ENCODE data around the gene ARHGEF19.
"Not testable (repeated sequence)": the region's sequence is repeated elsewhere in the genome, so short reads cannot be mapped to it uniquely, and the experiment has no call there.

ARHGEF19 gene

GRCh38 chr1:16232316-16232710 lies 19.9 kb upstream of the ARHGEF19 start:
- H3K4me1 ChIP-seq (ENCODE audit: control insufficient read depth, insufficient read depth, low read length) = peaks cover 13% of the 10 kb centered on the region
- H3K4me3 ChIP-seq (ENCODE audit: low read length in 2 of 2) = no peak overlapping the region
- H3K9me3 ChIP-seq (ENCODE audit: control insufficient read depth in 2 of 2, low read length in 2 of 2) = peaks cover 0 to 3% of the 10 kb centered on the region in 2 donors
- H3K27ac ChIP-seq (ENCODE audit: low read length) = no peak overlapping the region
- H3K27me3 ChIP-seq (ENCODE audit: control insufficient read depth in 1 of 2, insufficient read depth in 2 of 2, low read length in 2 of 2) = peaks cover 9 to 10% of the 10 kb centered on the region in 2 donors
- no peaks in the 10 kb centered on the region for H3K36me3 ChIP-seq (ENCODE audit: control insufficient read depth in 2 of 2, insufficient read depth in 2 of 2, low read length in 2 of 2)
- no peak overlapping the region for H3K9ac ChIP-seq (ENCODE audit: low read length in 2 of 2)

- H3K27ac ChIP-seq (ENCODE audit: low read length) = no peak overlapping the region
- no peak overlapping the region for H3K4me3 ChIP-seq (ENCODE audit: low read length in 2 of 2)
- H3K4me1 ChIP-seq (ENCODE audit: control insufficient read depth, insufficient read depth, low read length) = peaks cover 8% of the 10 kb centered on the region
- H3K9ac ChIP-seq (ENCODE audit: low read length in 2 of 2) = no peak overlapping the region
- H3K9me3 ChIP-seq (ENCODE audit: control insufficient read depth in 2 of 2, low read length in 2 of 2) = peaks cover 0 to 3% of the 10 kb centered on the region in 2 donors
- peaks cover 12 to 17% of the 10 kb centered on the region in 2 donors for H3K27me3 ChIP-seq (ENCODE audit: control insufficient read depth in 1 of 2, insufficient read depth in 2 of 2, low read length in 2 of 2)
- H3K36me3 ChIP-seq (ENCODE audit: control insufficient read depth in 2 of 2, insufficient read depth in 2 of 2, low read length in 2 of 2) = no peaks in the 10 kb centered on the region
These were observed 19.2 kb upstream of the ARHGEF19 start for GRCh38 chr1:16231331-16232315.

- H3K27me3 ChIP-seq (ENCODE audit: control insufficient read depth in 1 of 2, insufficient read depth in 2 of 2, low read length in 2 of 2) = peaks cover 16 to 25% of the 10 kb centered on the region in 2 donors
- no peaks in the 10 kb centered on the region for H3K36me3 ChIP-seq (ENCODE audit: control insufficient read depth in 2 of 2, insufficient read depth in 2 of 2, low read length in 2 of 2)
- no peak overlapping the region for H3K27ac ChIP-seq (ENCODE audit: low read length)
- no peak overlapping the region for H3K4me3 ChIP-seq (ENCODE audit: low read length in 2 of 2)
- H3K9ac ChIP-seq (ENCODE audit: low read length in 2 of 2) = no peak overlapping the region
- H3K4me1 ChIP-seq (ENCODE audit: control insufficient read depth, insufficient read depth, low read length) = no peaks in the 10 kb centered on the region
- H3K9me3 ChIP-seq (ENCODE audit: control insufficient read depth in 2 of 2, low read length in 2 of 2) = peaks cover 0 to 3% of the 10 kb centered on the region in 2 donors
These were observed 18.3 kb upstream of the ARHGEF19 start for GRCh38 chr1:16230744-16231143.

GRCh38 chr1:16229976-16230740 lies 17.7 kb upstream of the ARHGEF19 start:
- H3K9ac ChIP-seq (ENCODE audit: low read length in 2 of 2) = no peak overlapping the region
- no peaks in the 10 kb centered on the region for H3K4me1 ChIP-seq (ENCODE audit: control insufficient read depth, insufficient read depth, low read length)
- H3K27ac ChIP-seq (ENCODE audit: low read length) = no peak overlapping the region
- no peaks in the 10 kb centered on the region for H3K36me3 ChIP-seq (ENCODE audit: control insufficient read depth in 2 of 2, insufficient read depth in 2 of 2, low read length in 2 of 2)
- peaks cover 0 to 3% of the 10 kb centered on the region in 2 donors for H3K9me3 ChIP-seq (ENCODE audit: control insufficient read depth in 2 of 2, low read length in 2 of 2)
- peaks cover 16 to 27% of the 10 kb centered on the region in 2 donors for H3K27me3 ChIP-seq (ENCODE audit: control insufficient read depth in 1 of 2, insufficient read depth in 2 of 2, low read length in 2 of 2)
- no peak overlapping the region for H3K4me3 ChIP-seq (ENCODE audit: low read length in 2 of 2)

DNA sequence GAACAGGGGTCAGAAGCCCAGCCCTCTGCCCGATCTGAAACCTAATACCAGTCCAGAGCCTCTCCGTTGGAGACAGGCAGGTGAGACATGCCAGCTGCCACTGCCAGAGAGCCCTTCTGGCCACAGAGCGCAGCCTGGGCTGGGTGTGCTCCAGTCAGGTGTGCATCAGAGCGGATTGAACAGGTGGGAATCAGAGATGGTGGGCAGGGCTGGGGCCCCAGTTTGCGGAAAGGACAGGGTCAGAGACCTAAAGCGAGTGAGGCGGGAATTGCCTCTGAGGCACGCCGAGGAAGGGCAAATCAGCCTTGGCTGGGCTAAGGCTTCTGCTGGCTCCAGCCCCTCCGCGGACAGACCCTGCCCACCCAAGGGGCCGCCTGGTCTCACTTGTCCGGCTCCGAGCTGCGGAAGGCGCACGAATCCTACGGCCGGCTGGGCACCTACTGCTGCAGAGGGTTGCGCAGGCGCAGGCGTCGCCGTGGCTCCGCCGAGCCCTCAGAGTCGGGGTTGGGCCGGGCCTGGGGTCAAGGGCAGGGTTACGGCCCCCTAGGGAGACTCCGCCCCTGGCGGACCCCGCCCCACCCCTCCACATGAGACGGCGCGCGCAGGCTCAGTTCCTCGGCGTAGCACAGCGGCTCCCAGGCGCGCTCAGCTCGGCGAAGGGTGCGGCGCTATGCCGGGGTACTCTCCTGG lies 14.2 kb upstream of the ARHGEF19 start:
- no peak overlapping the region for H3K27ac ChIP-seq (ENCODE audit: low read length)
- no peaks in the 10 kb centered on the region for H3K4me1 ChIP-seq (ENCODE audit: control insufficient read depth, insufficient read depth, low read length)
- H3K9me3 ChIP-seq (ENCODE audit: control insufficient read depth in 2 of 2, low read length in 2 of 2) = peaks cover 0 to 3% of the 10 kb centered on the region in 2 donors
- peak overlapping the region in 1 of 2 donors; percentile 44 for H3K4me3 ChIP-seq (ENCODE audit: low read length in 2 of 2)
- no peaks in the 10 kb centered on the region for H3K36me3 ChIP-seq (ENCODE audit: control insufficient read depth in 2 of 2, insufficient read depth in 2 of 2, low read length in 2 of 2)
- H3K9ac ChIP-seq (ENCODE audit: low read length in 2 of 2) = no peak overlapping the region
- H3K27me3 ChIP-seq (ENCODE audit: control insufficient read depth in 1 of 2, insufficient read depth in 2 of 2, low read length in 2 of 2) = peaks cover 16 to 27% of the 10 kb centered on the region in 2 donors

DNA sequence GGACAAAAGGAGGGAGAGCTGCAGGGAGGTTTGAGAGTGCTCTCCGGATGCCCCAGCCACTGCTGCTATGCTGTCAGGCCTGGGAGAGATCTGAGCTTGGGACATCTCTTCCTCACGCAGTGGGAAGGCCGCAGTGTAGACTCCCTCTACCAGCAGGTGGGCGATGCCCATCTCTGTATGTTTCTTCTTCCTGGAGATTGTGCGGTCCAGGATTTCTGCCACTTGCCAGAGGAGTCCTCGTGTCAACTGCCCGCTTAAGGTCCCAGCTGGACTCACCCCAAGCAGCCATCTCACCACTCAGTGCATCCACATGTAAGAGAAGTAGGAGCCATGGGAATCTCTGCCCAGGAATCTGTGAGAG lies 13.7 kb upstream of the ARHGEF19 start:
- Histone ChIP-seq H3K4me3 (ENCODE audit: low read length in 2 of 2) (no peak overlapping the region), H3K9me3 (ENCODE audit: control insufficient read depth in 2 of 2, low read length in 2 of 2) (peaks cover 0 to 3% of the 10 kb centered on the region in 2 donors), H3K27ac (ENCODE audit: low read length) (no peak overlapping the region), H3K4me1 (ENCODE audit: control insufficient read depth, insufficient read depth, low read length) (no peaks in the 10 kb centered on the region), H3K27me3 (ENCODE audit: control insufficient read depth in 1 of 2, insufficient read depth in 2 of 2, low read length in 2 of 2) (peaks cover 16 to 27% of the 10 kb centered on the region in 2 donors), H3K36me3 (ENCODE audit: control insufficient read depth in 2 of 2, insufficient read depth in 2 of 2, low read length in 2 of 2) (no peaks in the 10 kb centered on the region), H3K9ac (ENCODE audit: low read length in 2 of 2) (no peak overlapping the region)

DNA sequence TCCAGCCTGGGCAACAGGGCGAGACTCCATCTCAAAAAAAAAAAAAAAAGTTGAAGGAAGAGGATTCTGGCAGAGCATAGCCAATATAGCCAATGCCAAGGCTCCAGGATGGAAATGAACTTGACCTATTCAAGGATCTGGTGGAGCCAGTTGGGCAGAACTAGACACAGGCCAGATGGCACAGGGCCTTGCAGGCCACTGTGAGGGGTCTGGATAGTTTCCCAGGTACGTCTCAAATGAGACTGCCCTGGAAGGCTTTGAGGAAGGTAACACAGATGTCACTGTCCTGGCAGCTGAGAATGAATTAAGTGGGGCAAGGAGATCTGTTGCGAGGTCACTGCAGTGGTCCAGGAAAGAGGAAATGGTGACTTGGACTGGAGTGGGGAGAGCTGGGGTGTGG lies 12.0 kb upstream of the ARHGEF19 start:
- Histone ChIP-seq H3K9ac (ENCODE audit: low read length in 2 of 2) (no peak overlapping the region), H3K27me3 (ENCODE audit: control insufficient read depth in 1 of 2, insufficient read depth in 2 of 2, low read length in 2 of 2) (peaks cover 16 to 27% of the 10 kb centered on the region in 2 donors), H3K27ac (ENCODE audit: low read length) (no peak overlapping the region), H3K9me3 (ENCODE audit: control insufficient read depth in 2 of 2, low read length in 2 of 2) (peaks cover 0 to 3% of the 10 kb centered on the region in 2 donors), H3K36me3 (ENCODE audit: control insufficient read depth in 2 of 2, insufficient read depth in 2 of 2, low read length in 2 of 2) (no peaks in the 10 kb centered on the region), H3K4me3 (ENCODE audit: low read length in 2 of 2) (no peak overlapping the region), H3K4me1 (ENCODE audit: control insufficient read depth, insufficient read depth, low read length) (no peaks in the 10 kb centered on the region)

- H3K27ac ChIP-seq (ENCODE audit: low read length); H3K36me3 ChIP-seq (ENCODE audit: control insufficient read depth in 2 of 2, insufficient read depth in 2 of 2, low read length in 2 of 2); H3K4me1 ChIP-seq (ENCODE audit: control insufficient read depth, insufficient read depth, low read length); H3K9ac ChIP-seq (ENCODE audit: low read length in 2 of 2); H3K4me3 ChIP-seq (ENCODE audit: low read length in 2 of 2); H3K9me3 ChIP-seq (ENCODE audit: control insufficient read depth in 2 of 2, low read length in 2 of 2): not testable (repeated sequence)
- H3K27me3 ChIP-seq (ENCODE audit: control insufficient read depth in 1 of 2, insufficient read depth in 2 of 2, low read length in 2 of 2) = peaks cover 9 to 21% of the 10 kb centered on the region in 2 donors
These were observed 10.3 kb upstream of the ARHGEF19 start for GRCh38 chr1:16222716-16223115.

DNA sequence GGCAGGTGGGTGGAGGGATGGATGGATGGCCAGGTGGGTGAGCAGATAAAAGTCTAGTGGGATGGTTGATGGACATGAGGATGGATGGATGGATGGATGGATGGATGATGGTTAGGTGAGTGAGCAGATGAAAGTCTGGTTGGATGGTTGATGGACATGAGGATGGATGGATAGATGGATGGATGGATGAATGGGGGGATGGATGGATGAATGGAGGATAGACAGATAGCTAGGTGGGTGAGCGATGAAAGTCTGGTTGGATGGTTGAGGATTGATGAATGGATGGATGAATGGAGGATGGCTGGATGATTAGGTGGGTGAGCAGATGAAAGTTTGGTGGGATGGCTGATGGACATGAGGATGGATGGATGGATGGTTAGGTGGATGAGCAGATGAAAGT lies 9.0 kb upstream of the ARHGEF19 start:
- H3K4me3 ChIP-seq (ENCODE audit: low read length in 2 of 2) = no peak overlapping the region
- H3K9me3 ChIP-seq (ENCODE audit: control insufficient read depth in 2 of 2, low read length in 2 of 2) = no peaks in the 10 kb centered on the region
- H3K27me3 ChIP-seq (ENCODE audit: control insufficient read depth in 1 of 2, insufficient read depth in 2 of 2, low read length in 2 of 2) = peaks cover 3 to 9% of the 10 kb centered on the region in 2 donors
- no peak overlapping the region for H3K9ac ChIP-seq (ENCODE audit: low read length in 2 of 2)
- no peaks in the 10 kb centered on the region for H3K36me3 ChIP-seq (ENCODE audit: control insufficient read depth in 2 of 2, insufficient read depth in 2 of 2, low read length in 2 of 2)
- H3K4me1 ChIP-seq (ENCODE audit: control insufficient read depth, insufficient read depth, low read length) = peaks cover 13% of the 10 kb centered on the region
- H3K27ac ChIP-seq (ENCODE audit: low read length) = no peak overlapping the region

DNA sequence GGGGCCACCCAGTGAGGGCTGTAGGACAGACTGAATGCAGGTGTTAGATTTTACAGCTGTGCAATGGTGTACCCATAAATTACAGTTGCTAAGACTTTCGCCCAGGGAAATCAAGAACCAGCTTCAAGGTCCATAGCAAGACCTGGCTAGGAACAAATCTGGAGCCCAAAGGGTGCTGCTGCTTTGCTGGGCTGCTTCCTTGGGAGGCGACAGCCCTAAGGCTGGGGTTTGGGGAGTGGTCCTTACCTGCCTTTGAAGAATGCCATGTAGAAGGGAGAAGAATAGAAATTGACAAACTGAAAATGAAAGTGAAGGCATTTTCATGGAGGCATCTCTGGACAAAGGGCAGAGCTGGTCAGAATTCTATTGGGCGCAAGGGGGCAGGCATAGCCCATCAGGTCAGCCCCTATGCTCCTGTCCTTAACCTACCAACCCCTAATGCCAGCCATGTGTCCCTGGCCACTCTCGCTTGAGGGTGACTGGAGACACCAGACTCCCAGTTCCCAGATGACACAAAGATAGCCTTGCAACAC lies 7.6 kb upstream of the ARHGEF19 start:
- Histone ChIP-seq H3K27me3 (ENCODE audit: control insufficient read depth in 1 of 2, insufficient read depth in 2 of 2, low read length in 2 of 2) (no peaks in the 10 kb centered on the region), H3K9ac (ENCODE audit: low read length in 2 of 2) (no peak overlapping the region), H3K27ac (ENCODE audit: low read length) (no peak overlapping the region), H3K36me3 (ENCODE audit: control insufficient read depth in 2 of 2, insufficient read depth in 2 of 2, low read length in 2 of 2) (no peaks in the 10 kb centered on the region), H3K9me3 (ENCODE audit: control insufficient read depth in 2 of 2, low read length in 2 of 2) (no peaks in the 10 kb centered on the region), H3K4me3 (ENCODE audit: low read length in 2 of 2) (no peak overlapping the region), H3K4me1 (ENCODE audit: control insufficient read depth, insufficient read depth, low read length) (peaks cover 22% of the 10 kb centered on the region)

All from stomach smooth muscle (tissue), 2 donors.